Measurements from ENCODE around the gene SLC37A4. TPM values are rescaled to one million over a fixed set of nuclear protein-coding genes. Genes with fewer than 3 reads are reported as not detected.

The SLC37A4 gene
- total and polyA plus RNA-seq, 2 donors (not counting 3 experiments of a cell fraction or from before 2014, with no cell fraction given): 21.5 to 36.5 TPM

GRCh38 chr11:119051440-119052162 lies 20.9 kb upstream of the SLC37A4 start:
- dilution Hi-C loops (cut with MboI; ENCODE audit: extremely low pct_ligation_motif_present, low sequenced_read_pairs) (no loop called here), intact Hi-C loops (cut with micrococcal nuclease) (no loop called here)
- ChIA-PET POLR2A (no interaction called here), CTCF (no interaction called here)
- FAIRE-seq (no peak), DNase-seq (ENCODE audit: low read depth, low spot score) (no peak)
- TF ChIP-seq POLR2A (IDR thresholded peaks at IDR 0.05; ENCODE audit: low read depth, low read length): no peak
- no peak for TF ChIP-seq POLR2AphosphoS5 (IDR thresholded peaks at IDR 0.05; ENCODE audit: insufficient read depth, low read depth, low read length)
- TF ChIP-seq CTCF (IDR thresholded peaks at IDR 0.05; ENCODE audit: extremely low read depth in 1 of 2, insufficient read depth in 1 of 2, low read depth in 1 of 2, low read length in 2 of 2): no peak
- no peak for TF ChIP-seq EZH2 (IDR thresholded peaks at IDR 0.05; ENCODE audit: borderline replicate concordance, low read depth, low read length, severe bottlenecking)
- no peak for TF ChIP-seq JUN (IDR thresholded peaks at IDR 0.05; ENCODE audit: borderline replicate concordance, insufficient read depth, insufficient read length, low read depth)
- no peak for TF ChIP-seq GATA2 (IDR thresholded peaks at IDR 0.05; ENCODE audit: insufficient read depth, insufficient read length, low read depth, low read length)
- no peak for TF ChIP-seq FOS (IDR thresholded peaks at IDR 0.05; ENCODE audit: borderline replicate concordance, insufficient read depth, low read length)
- no peak for TF ChIP-seq MYC (IDR thresholded peaks at IDR 0.05; ENCODE audit: low read depth, low read length)
- TF ChIP-seq MAX (IDR thresholded peaks at IDR 0.05; ENCODE audit: insufficient read depth, insufficient read length): no peak
- Histone ChIP-seq H3K9ac (replicated peaks; ENCODE audit: extremely low read depth, insufficient read depth, low read length) (no peak overlapping the region), H3K4me1 (ENCODE audit: control insufficient read depth, extremely low read depth, insufficient read depth, low read length) (peaks cover 9% of the 10 kb centered on the region), H3K27me3 (ENCODE audit: control insufficient read depth in 2 of 2, insufficient read depth in 2 of 2, low read length in 2 of 2) (no peaks in the 10 kb centered on the region), H3K9me1 (replicated peaks; ENCODE audit: control insufficient read depth, extremely low read depth, insufficient read depth, low read length) (no peaks in the 10 kb centered on the region), H3K4me2 (ENCODE audit: insufficient read depth, low read length) (no peak overlapping the region), H3K79me2 (ENCODE audit: control insufficient read depth, insufficient read depth, low read length) (peaks cover 18% of the 10 kb centered on the region), H2AFZ (ENCODE audit: low read depth, low read length) (no peak overlapping the region), H3K9me3 (replicated peaks; ENCODE audit: control insufficient read depth, insufficient read depth, low read length) (no peaks in the 10 kb centered on the region), H3K27ac (ENCODE audit: insufficient read depth, low read depth, low read length) (no peak overlapping the region), H3K36me3 (ENCODE audit: control insufficient read depth in 2 of 2, extremely low read depth in 1 of 2, insufficient read depth in 2 of 2, low read length in 2 of 2) (peaks cover 29 to 74% of the 10 kb centered on the region in 2 experiments), H4K20me1 (replicated peaks; ENCODE audit: control insufficient read depth, extremely low read depth, insufficient read depth, low read length) (no peaks in the 10 kb centered on the region), H3K4me3 (replicated peaks in 1 of 3; ENCODE audit: insufficient read depth in 1 of 3, low read depth in 1 of 3, low read length in 3 of 3) (no peak overlapping the region)
- BruUV-seq (replicated peaks): TSS peak; percentile 18

Measured in endothelial cell of umbilical vein (primary cell).